BE2C (cell line): Measurements from ENCODE around the gene RNF141.

Experiments used
- DNase-seq: peaks from one replicate; pipeline ENCODE4 v3.0.0-alpha.2; 2020
- H3K27me3 ChIP-seq: fragments of 250-450 bp; sonication (Bioruptor Pico); 2 replicates; pipeline ENCODE4 v1.5.1; 2020; ENCODE audit warnings: mild to moderate bottlenecking
- H3K36me3 ChIP-seq: fragments of 250-450 bp; sonication (Bioruptor Pico); 2 replicates; pipeline ENCODE4 v1.5.1; 2020; ENCODE audit warnings: mild to moderate bottlenecking
- H3K4me1 ChIP-seq: fragments of 250-450 bp; sonication (Bioruptor Pico); 2 replicates; pipeline ENCODE4 v1.5.1; 2020
- H3K4me3 ChIP-seq: 2 replicates; pipeline ENCODE4 v1.5.1; 2011; ENCODE audit warnings: low read depth, low read length
- H3K9me3 ChIP-seq: fragments of 250-450 bp; sonication (Bioruptor Pico); 2 replicates; pipeline ENCODE4 v1.5.1; 2020
- CTCF ChIP-seq: IDR thresholded peaks from 2 replicates; pipeline ENCODE4 v1.5.1; 2012; ENCODE audit warnings: mild to moderate bottlenecking, low read depth, low read length

The RNF141 gene

GRCh38 chr11:10490398-10491241, 50.4 kb downstream of the RNF141 start:
- no peak overlapping the region for H3K4me3 ChIP-seq
- TF ChIP-seq CTCF = no peak
- no peaks in the 10 kb centered on the region for H3K36me3 ChIP-seq
- no peaks in the 10 kb centered on the region for H3K27me3 ChIP-seq
- peaks cover 3% of the 10 kb centered on the region; the same call in 1 of the 2 replicates for H3K4me1 ChIP-seq
- H3K9me3 ChIP-seq = no peaks in the 10 kb centered on the region
- DNase-seq = no peak

GRCh38 chr11:10490032-10490397, 51.0 kb downstream of the RNF141 start:
- H3K36me3 ChIP-seq = no peaks in the 10 kb centered on the region
- TF ChIP-seq CTCF = no peak
- H3K4me1 ChIP-seq = peaks cover 3% of the 10 kb centered on the region; the same call in 1 of the 2 replicates
- H3K9me3 ChIP-seq = no peaks in the 10 kb centered on the region
- H3K27me3 ChIP-seq = no peaks in the 10 kb centered on the region
- H3K4me3 ChIP-seq = no peak overlapping the region
- DNase-seq = no peak

- Histone ChIP-seq H3K4me1 (peaks cover 3% of the 10 kb centered on the region; the same call in 1 of the 2 replicates), H3K36me3 (no peaks in the 10 kb centered on the region)
- no peak for TF ChIP-seq CTCF
Observed at GRCh38 chr11:10488934-10489691, 51.9 kb downstream of the RNF141 start.

GRCh38 chr11:10488121-10488933, 52.7 kb downstream of the RNF141 start:
- Histone ChIP-seq H3K9me3 (no peaks in the 10 kb centered on the region), H3K4me3 (no peak overlapping the region), H3K36me3 (no peaks in the 10 kb centered on the region), H3K4me1 (peaks cover 3% of the 10 kb centered on the region; the same call in 1 of the 2 replicates), H3K27me3 (no peaks in the 10 kb centered on the region)
- no peak for TF ChIP-seq CTCF
- no peak for DNase-seq

More at GRCh38 chr11:10488934-10489691, 51.9 kb downstream of the RNF141 start:
- no peak for DNase-seq
- no peak overlapping the region for H3K4me3 ChIP-seq
- H3K27me3 ChIP-seq = no peaks in the 10 kb centered on the region
- no peaks in the 10 kb centered on the region for H3K9me3 ChIP-seq

GRCh38 chr11:10487002-10487647, 53.9 kb downstream of the RNF141 start:
- TF ChIP-seq CTCF = no peak
- DNase-seq = no peak
- H3K36me3 ChIP-seq = no peaks in the 10 kb centered on the region
- no peak overlapping the region for H3K4me3 ChIP-seq
- H3K9me3 ChIP-seq = no peaks in the 10 kb centered on the region
- no peaks in the 10 kb centered on the region for H3K27me3 ChIP-seq
- H3K4me1 ChIP-seq = peaks cover 3% of the 10 kb centered on the region; the same call in 1 of the 2 replicates
